Measurements from ENCODE around the gene LRRC75A.

The LRRC75A gene

DNA sequence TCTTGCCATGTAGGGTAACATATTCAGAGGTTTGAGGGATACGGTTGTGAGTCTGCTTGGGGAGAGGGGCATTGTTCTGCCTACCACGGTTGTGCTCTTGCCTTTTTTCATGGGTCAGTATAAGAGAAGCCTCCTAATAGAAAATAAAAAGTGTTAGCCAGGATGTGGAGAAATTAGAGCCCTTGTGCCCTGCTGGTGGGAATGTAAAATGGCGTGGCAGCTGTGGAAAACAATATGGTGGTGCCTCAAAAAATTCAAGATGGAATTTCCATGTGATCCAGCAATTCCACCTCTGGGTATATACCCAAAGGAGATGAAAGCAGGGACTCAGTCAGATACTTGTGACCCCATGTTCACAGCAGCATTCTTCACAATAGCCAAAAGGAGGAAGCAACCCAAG is 14.2 kb upstream of the LRRC75A start:
- no peak overlapping the region for H3K4me3 ChIP-seq (ENCODE audit: low read length)
- TF ChIP-seq ZNF274 (IDR thresholded peaks at IDR 0.05; ENCODE audit: low read depth, low read length), result no peak

DNA sequence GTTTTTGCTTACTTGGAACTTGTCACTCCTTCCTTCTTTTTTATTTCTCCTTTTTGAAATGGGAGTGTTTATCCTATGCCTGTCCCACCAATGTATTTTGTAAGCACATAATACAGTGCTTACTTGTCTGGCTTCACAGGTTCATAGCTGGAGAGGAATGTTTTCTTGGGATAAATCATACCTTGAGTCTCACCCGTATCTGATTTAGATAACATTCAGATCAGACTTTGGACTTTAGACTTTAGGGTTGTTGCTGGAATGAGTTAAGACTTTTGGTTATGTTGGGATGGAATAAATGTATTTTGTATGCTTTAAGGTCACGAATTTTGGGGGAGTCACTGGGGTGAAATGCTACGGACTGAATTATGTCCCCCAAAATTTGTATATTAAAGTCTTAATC is 13.0 kb upstream of the LRRC75A start:
- no peak for TF ChIP-seq ZNF274 (IDR thresholded peaks at IDR 0.05; ENCODE audit: low read depth, low read length)
- H3K4me3 ChIP-seq (ENCODE audit: low read length), result no peak overlapping the region

DNA sequence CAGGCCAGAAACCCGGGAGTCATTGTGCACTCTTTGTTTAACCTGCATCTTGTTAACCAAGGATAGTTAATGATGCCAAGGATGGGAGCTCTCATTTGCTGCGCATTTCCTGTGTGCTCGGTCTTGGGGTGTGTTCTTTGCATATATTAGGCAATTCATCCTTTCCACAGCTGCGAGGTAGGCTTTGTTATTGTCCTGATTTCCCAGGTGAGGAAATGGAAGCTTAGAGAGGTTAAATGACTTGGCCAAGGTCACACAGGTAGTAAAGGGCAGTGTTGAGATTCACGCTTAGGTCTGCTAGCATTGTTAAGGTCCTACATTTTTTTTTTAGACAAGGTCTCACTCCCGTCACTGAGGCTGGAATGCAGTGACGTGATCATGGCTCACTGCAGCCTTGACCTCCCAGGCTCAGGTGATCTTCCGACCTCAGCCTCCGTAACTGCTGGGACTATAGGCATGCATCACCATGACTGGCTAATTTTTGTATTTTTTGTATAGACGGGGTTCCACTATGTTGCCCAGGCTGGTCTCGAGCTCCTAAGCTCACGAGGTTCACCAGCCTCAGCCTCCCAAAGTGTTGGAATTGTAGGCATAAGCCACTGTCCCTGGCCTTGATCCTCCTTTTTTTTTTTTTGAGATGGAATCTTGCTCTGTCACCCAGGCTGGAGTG is 5.0 kb upstream of the LRRC75A start:
- no peak for TF ChIP-seq ZNF274 (IDR thresholded peaks at IDR 0.05; ENCODE audit: low read depth, low read length)
- no peak overlapping the region for H3K4me3 ChIP-seq (ENCODE audit: low read length)

DNA sequence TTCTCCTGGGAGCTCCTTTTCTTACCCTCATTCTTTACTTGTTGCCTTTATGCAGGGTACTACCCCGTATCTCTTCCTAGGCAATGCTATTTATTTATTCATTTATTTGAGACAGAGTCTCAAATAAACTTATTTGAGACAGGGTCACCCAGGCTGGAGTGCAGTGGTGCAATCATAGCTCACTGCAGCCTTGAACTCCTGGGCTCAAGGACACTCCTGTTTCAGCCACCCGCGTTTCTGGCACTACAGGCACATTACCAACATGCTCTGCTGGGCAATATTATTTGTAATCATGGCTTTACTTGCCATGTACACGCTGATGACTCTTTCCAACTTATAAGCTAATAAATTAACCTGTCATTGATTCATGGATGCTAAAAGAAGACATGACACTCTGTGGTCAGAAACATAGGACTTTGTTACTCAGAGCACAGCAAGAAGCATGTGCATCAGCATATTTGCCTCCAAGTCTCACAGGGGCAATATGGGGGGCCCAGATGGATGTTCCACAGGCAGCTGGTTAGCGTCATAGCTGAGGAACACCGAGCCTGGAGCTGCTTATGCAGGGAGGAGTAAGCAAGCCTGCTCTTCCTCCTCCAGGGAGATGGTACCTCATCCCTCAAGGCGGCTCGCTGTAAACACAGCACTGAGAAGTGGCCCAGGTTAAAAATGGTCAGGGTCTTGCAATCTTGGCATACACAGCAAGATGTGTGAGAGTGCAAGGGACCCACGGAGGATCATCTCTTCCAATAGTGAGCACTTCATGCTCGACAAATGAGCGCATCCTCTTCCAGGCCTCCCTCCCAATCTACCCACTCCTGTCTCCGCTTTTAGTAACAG is 4.2 kb upstream of the LRRC75A start:
- H3K4me3 ChIP-seq (ENCODE audit: low read length), result no peak overlapping the region
- TF ChIP-seq ZNF274 (IDR thresholded peaks at IDR 0.05; ENCODE audit: low read depth, low read length), result no peak

DNA sequence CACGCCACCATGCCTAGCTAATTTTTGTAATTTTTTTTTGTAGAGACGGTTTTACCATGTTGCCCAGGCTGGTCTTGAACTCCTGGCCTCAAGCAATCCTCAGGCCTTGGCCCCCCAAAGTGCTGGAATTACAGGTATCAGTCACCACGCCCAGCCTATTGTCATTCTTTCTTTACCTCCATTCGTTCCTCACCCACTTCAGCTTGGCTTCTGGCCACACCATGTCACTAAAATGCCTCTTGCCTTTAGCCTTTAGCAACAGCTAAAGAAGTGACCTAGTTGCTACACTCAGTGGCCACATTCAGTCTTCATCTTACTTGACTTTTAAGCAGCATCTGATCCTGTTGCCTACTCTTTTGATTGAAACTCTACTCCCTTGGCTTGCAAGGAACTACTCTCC is 3.6 kb upstream of the LRRC75A start:
- H3K4me3 ChIP-seq (ENCODE audit: low read length), result no peak overlapping the region
- TF ChIP-seq ZNF274 (IDR thresholded peaks at IDR 0.05; ENCODE audit: low read depth, low read length), result no peak

DNA sequence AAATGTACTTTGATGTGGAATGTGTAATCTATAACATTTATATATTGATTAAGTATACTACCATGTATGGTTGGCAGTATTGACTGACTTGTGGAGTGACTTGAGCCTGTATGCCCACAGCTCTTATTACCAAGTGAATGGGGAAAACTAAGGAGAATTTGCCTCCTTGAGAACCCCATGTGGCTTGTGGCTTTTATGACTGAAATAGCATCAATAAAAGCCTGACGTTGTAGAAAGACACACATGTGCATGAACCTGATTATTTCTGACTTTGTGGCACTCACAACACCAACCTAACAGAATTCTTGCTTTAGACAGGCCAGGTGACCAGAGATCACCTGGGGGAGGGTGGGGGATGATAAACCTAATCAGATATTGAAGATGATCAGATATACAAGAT is 2.1 kb upstream of the LRRC75A start:
- H3K4me3 ChIP-seq (ENCODE audit: low read length), result no peak overlapping the region
- no peak for TF ChIP-seq ZNF274 (IDR thresholded peaks at IDR 0.05; ENCODE audit: low read depth, low read length)

DNA sequence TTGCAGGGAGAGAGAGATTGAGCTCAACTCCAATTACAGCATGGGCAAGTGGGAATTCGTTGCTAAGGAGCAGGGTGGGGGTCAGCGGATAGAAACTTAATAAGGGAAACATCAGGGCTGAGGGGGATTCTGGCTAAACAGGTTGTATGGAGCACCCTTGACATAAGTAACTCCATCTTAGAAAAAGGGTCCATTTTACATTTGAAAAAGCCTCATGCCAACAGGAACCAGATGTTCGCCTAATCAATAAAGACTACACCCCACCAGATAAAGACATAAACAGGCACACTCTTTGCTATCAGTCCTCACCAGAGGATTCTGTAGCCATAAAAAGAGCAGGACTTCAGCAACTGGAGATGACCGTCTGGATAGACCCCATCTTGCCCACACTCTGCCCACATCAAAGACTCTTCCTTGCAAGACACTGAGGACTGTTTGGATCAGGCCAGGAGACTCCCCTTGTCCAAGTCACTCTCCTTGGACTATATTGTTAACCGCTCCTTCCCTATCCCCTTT is 1.6 kb upstream of the LRRC75A start:
- no peak overlapping the region for H3K4me3 ChIP-seq (ENCODE audit: low read length)
- TF ChIP-seq ZNF274 (IDR thresholded peaks at IDR 0.05; ENCODE audit: low read depth, low read length), result no peak

DNA sequence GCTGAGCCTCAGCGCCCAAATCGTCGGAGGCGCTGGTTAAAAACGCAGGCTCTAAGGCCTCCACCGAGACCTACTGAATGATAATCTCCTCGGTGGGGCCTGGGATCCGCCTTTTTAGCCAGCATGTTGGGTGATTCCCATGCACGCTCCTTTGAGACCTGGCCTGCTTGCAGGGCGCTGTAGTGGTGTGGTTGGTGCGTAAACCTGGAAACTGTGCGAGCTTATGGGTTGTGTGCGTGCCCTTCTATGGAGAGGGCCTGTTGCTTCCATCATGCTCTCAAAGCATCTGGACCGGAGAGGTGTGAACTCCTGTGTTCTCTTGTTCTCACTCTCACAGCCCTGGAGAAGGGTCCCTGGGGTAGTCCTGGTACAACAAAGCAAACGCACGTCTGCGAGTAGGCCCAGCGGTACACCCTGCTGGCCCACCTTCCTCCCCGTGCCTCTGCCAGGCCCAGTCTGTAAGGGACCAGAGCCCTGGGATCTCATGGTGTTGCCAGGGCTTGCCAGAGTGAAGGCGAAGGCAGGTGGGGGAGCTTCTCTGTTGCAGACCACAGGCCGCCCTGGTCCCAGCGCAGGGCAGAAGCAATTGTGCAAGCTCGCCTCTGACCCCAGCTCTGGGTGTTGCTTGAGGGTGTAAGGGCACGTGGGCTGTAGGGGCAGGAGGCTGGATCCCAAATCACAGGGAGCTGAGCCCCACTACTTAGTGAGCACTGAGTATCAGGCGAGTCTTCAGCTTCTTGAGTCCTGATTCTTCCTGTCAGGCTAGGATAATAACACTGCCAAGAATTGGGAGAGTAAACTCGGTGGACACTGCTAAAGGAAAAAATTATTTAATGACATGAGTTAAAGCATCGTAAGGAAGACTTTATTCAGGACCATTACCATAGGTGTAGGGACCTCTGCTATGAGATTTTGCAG is 879 bp upstream of the LRRC75A start:
- TF ChIP-seq ZNF274 (IDR thresholded peaks at IDR 0.05; ENCODE audit: low read depth, low read length), result no peak
- peak overlapping the region; percentile 48; the same call in 1 of the 2 replicates for H3K4me3 ChIP-seq (ENCODE audit: low read length)

DNA sequence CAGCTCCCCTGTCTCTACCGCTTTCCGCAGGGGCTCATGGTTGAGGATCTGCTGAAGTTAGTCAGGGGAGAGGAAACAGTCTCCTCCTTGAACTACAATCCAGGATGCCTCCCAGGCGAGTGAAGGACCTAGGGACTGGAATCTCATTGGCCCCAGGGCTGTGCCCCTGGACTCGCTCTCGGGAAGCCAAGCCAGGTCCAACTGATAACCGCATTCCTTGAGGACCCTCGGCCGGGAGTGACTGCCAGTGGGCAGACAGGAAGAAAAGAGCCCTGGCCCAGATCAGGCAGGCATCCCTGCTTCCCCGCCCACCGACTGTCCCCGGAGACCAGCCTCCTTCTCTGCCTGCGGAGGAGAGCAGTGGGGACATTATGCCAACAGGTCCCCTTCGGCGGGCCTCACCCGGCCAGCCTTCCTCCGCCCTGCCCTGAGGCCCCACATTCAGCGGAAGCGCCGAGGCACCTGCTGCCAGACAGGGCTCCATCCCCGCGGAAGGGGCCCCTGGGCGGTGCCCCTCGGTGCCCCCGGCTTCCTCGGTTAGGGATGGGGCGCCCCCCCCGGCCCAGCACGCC is 776 bp downstream of the LRRC75A start:
- TF ChIP-seq ZNF274 (IDR thresholded peaks at IDR 0.05; ENCODE audit: low read depth, low read length), result no peak
- H3K4me3 ChIP-seq (ENCODE audit: low read length), result no peak overlapping the region

DNA sequence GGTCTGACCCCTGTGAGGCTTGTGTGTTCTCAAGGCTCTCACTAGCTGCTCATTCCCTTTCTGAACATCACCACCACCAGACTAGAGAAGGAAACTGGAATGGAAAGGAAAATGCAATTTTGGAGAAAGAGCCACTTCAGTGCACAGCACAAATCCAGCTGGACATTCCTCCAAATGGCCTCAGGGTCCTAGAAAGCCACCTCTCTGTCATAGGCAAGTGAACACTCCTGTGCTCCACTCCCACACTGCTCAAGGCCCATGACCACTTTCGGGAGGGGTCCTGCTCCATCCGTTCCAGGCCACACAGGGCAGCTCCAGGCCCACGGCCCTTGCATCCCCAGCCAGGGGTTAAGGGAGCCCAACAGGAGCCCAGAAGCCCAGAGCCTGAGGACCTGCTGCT is 2.6 kb downstream of the LRRC75A start:
- TF ChIP-seq ZNF274 (IDR thresholded peaks at IDR 0.05; ENCODE audit: low read depth, low read length), result no peak
- no peak overlapping the region for H3K4me3 ChIP-seq (ENCODE audit: low read length)

DNA sequence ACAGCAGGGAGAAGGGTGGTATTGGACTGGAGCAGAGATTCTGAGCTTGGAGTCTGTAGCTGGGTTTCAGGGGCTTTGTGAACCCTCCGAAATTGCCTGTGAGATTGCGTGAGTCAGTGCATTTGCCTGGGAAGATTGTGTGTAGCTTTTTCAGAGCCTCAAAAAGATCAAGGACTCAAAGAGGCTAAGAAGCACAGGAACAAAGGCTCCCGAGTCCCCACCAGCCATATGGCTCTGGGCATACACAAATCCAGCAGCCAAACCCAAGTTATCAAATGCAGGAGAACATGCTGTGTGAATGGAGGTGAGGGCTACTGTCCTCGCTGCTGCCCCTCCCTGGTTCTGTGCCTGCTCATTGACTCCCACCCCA is 3.0 kb downstream of the LRRC75A start:
- no peak for TF ChIP-seq ZNF274 (IDR thresholded peaks at IDR 0.05; ENCODE audit: low read depth, low read length)
- no peak overlapping the region for H3K4me3 ChIP-seq (ENCODE audit: low read length)

DNA sequence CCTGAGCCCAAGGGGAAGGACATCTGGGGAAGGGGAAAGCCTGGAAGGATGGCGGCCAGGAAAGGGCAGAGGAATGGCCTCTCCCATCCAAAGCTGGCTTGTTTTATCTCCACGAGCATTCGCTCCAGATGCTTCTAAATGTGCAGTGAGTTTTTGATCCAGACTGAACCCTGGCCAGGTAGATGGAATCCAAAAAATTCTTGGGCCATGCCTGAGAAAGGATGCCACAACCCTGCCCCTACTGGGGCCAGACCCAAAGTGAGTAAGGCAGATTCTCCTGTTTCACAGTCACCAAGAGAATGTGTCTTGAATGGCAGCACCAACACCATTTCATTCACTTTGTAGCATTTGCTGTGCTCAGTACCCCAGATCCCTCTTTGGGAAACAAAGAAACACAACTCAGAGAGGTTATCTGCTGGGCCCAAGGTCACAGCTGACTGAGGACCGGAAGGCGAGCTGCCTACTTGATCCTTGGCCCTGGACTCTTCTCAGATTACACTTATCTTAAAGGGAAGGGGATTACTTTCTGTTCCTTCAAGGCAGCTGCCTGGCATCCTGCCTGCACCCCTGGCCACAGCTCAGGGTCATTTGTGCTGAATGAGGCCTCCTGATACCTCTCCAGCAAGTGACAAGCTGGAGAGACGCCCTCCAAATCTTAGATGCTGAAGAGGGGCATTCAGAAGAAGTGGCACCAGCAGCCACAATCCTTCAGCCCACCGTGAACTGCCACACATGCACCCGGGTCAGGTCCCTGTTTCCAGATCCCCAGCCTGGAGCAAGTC is 3.6 kb downstream of the LRRC75A start:
- no peak overlapping the region for H3K4me3 ChIP-seq (ENCODE audit: low read length)
- no peak for TF ChIP-seq ZNF274 (IDR thresholded peaks at IDR 0.05; ENCODE audit: low read depth, low read length)

All from GM08714 (cell line).